ENCODE measurements around the gene LIMK1. TPM values are rescaled to one million over a fixed set of nuclear protein-coding genes. Genes with fewer than 3 reads are reported as not detected.

LIMK1 gene
- total and polyA plus RNA-seq, 3 donors from 2014 or later, result 38.6 to 54.8 (median 42.4) TPM

GRCh38 chr7:74097937-74098614, 14.5 kb downstream of the LIMK1 start:
- no peaks in the 10 kb centered on the region for H3K36me3 ChIP-seq (ENCODE audit: low read depth, missing control alignments)
- WGBS, 2 donors, result 68 to 78% methylated on average over 11 of the region's 11 CpGs
- no peak for TF ChIP-seq CTCF (IDR thresholded peaks at IDR 0.05)
- TF ChIP-seq POLR2A (IDR thresholded peaks at IDR 0.05), result no peak
- intact Hi-C loops (cut with DNase I; ENCODE audit: low total_unique reads), result no loop called here
- DNase-seq, result peak; percentile 57
- peak overlapping the region in 1 of 2 donors; percentile 56 for H3K27ac ChIP-seq
- H3K4me1 ChIP-seq, result peaks cover 6% of the 10 kb centered on the region
- H3K4me3 ChIP-seq, result no peak overlapping the region
- H3K27me3 ChIP-seq, result no peaks in the 10 kb centered on the region
- H3K9me3 ChIP-seq, result no peaks in the 10 kb centered on the region

- DNase-seq, result no peak
- 98% methylated on average over 15 to 17 of the region's 17 CpGs for WGBS, 2 donors
- intact Hi-C loops (cut with DNase I; ENCODE audit: low total_unique reads), result no loop called here
- H3K27me3 ChIP-seq, result no peaks in the 10 kb centered on the region
- peaks cover 5% of the 10 kb centered on the region for H3K4me1 ChIP-seq
- H3K36me3 ChIP-seq (ENCODE audit: low read depth, missing control alignments), result no peaks in the 10 kb centered on the region
- H3K9me3 ChIP-seq, result no peaks in the 10 kb centered on the region
- TF ChIP-seq CTCF (IDR thresholded peaks at IDR 0.05) (no peak), POLR2A (IDR thresholded peaks at IDR 0.05) (no peak)
- no peak overlapping the region for H3K4me3 ChIP-seq
- no peak overlapping the region for H3K27ac ChIP-seq
Measured at GRCh38 chr7:74099031-74099430, 15.4 kb downstream of the LIMK1 start.

- Histone ChIP-seq H3K27ac (no peak overlapping the region), H3K4me1 (no peaks in the 10 kb centered on the region), H3K9me3 (no peaks in the 10 kb centered on the region), H3K27me3 (no peaks in the 10 kb centered on the region), H3K4me3 (no peak overlapping the region), H3K36me3 (ENCODE audit: low read depth, missing control alignments) (no peaks in the 10 kb centered on the region)
- 64 to 70% methylated on average over 7 to 8 of the region's 8 CpGs for WGBS, 2 donors
- intact Hi-C loops (cut with DNase I; ENCODE audit: low total_unique reads), result no loop called here
- DNase-seq, result no peak
- TF ChIP-seq POLR2A (IDR thresholded peaks at IDR 0.05) (no peak), CTCF (IDR thresholded peaks at IDR 0.05) (no peak)
Measured at GRCh38 chr7:74101061-74101681, 17.6 kb downstream of the LIMK1 start.

GRCh38 chr7:74103219-74103772, 19.7 kb downstream of the LIMK1 start:
- TF ChIP-seq CTCF (IDR thresholded peaks at IDR 0.05) (no peak), POLR2A (IDR thresholded peaks at IDR 0.05) (no peak)
- no peak for DNase-seq
- Histone ChIP-seq H3K9me3 (no peaks in the 10 kb centered on the region), H3K27ac (no peak overlapping the region), H3K27me3 (no peaks in the 10 kb centered on the region), H3K4me1 (no peaks in the 10 kb centered on the region), H3K36me3 (ENCODE audit: low read depth, missing control alignments) (no peaks in the 10 kb centered on the region), H3K4me3 (no peak overlapping the region)
- WGBS, 2 donors, result 98% methylated on average over 6 of the region's 6 CpGs
- intact Hi-C loops (cut with DNase I; ENCODE audit: low total_unique reads), result no loop called here

Measured in testis (tissue), 3 donors.